Measurements from ENCODE around the gene B3GNT3.

DNA sequence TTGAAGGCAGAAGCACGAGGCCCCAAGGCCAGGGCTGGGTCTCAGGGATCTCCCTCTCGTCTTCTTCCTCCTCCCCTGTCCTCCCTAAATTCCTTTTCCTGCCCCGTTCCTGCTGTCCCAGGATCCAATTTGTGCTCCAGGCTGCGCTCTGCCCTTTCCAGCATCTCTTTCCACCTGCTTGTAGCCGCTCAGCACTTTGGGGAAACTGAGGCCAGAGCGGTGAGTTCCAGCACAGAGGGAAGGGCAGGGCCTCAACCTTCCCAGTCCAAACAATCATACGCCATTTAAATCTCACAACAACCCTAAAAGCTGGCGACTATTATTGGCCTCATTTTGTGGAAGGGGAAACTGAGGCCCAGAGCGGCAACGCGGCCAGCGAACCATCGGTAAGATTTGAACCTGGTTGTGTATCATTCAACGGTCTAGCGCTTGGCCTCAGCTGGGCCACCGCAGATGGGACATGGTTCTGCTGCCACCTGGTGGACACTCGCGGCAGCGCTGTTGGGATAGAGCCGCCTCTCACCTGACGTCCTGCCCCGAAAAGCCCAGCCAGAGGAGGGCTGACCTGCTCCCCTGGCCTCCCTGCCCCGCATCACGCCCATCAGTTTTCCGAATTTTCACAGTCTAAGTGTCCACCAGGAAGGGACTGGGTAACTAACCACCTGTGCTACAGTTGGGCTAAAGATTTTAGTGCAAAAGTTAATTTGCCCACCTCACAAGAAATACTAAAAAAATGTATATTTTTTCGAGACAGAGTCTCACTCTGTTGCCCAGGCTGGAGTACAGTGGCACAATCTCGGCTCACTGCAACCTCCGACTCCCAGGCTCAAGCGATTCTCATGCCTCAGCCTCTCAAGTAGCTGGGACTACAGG lies 60.6 kb downstream of the B3GNT3 start:
- TF ChIP-seq, protein P1, sequence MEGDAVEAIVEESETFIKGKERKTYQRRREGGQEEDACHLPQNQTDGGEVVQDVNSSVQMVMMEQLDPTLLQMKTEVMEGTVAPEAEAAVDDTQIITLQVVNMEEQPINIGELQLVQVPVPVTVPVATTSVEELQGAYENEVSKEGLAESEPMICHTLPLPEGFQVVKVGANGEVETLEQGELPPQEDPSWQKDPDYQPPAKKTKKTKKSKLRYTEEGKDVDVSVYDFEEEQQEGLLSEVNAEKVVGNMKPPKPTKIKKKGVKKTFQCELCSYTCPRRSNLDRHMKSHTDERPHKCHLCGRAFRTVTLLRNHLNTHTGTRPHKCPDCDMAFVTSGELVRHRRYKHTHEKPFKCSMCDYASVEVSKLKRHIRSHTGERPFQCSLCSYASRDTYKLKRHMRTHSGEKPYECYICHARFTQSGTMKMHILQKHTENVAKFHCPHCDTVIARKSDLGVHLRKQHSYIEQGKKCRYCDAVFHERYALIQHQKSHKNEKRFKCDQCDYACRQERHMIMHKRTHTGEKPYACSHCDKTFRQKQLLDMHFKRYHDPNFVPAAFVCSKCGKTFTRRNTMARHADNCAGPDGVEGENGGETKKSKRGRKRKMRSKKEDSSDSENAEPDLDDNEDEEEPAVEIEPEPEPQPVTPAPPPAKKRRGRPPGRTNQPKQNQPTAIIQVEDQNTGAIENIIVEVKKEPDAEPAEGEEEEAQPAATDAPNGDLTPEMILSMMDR (IDR thresholded peaks at IDR 0.05), result peak; percentile 96
- no peak for TF ChIP-seq EZH2 (IDR thresholded peaks at IDR 0.05; ENCODE audit: borderline replicate concordance, insufficient read depth, low read depth, low read length, poor library complexity, severe bottlenecking)

All from B cell (primary cell).